Aorta (tissue), 5 donors: Measurements from ENCODE around the gene F2RL2. TPM values are rescaled to one million over a fixed set of nuclear protein-coding genes. Genes with fewer than 3 reads are reported as not detected.

Experiments used
- ATAC-seq: fragments of 200-7000 bp; cut with Tn5 transposase; one replicate; pipeline ENCODE4 v1.9.1; 2022; ENCODE audit warnings: moderate library complexity; ENCODE audit not compliant: low FRiP score
- DNase-seq, 2 donors: peaks; one replicate each; pipeline ENCODE4 v3.0.0-alpha.2; 2020
- H3K27ac ChIP-seq, 2 donors: one replicate each; pipeline ENCODE4 v1.5.1; 2013; ENCODE audit warnings: low read length in 2 of 2, mild to moderate bottlenecking in 2 of 2, moderate library complexity in 2 of 2, control low read depth in 1 of 2, inconsistent platforms in 1 of 2, low read depth in 1 of 2
- H3K27me3 ChIP-seq, 2 donors: one replicate each; pipeline ENCODE4 v1.6.1; 2013; ENCODE audit warnings: control low read depth in 1 of 2, low read length in 1 of 2, mild to moderate bottlenecking in 1 of 2, moderate library complexity in 1 of 2; ENCODE audit not compliant: insufficient read depth in 2 of 2, control insufficient read depth in 1 of 2
- H3K36me3 ChIP-seq, 2 donors: one replicate each; pipeline ENCODE4 v1.6.1; 2013; ENCODE audit warnings: control low read depth in 1 of 2, low read length in 1 of 2, mild to moderate bottlenecking in 1 of 2; ENCODE audit not compliant: insufficient read depth in 2 of 2, control insufficient read depth in 1 of 2
- H3K4me1 ChIP-seq, 2 donors: one replicate each; pipeline ENCODE4 v1.6.1; 2013; ENCODE audit warnings: low read length in 2 of 2, control low read depth in 1 of 2, mild to moderate bottlenecking in 1 of 2, moderate library complexity in 1 of 2; ENCODE audit not compliant: insufficient read depth in 2 of 2, control insufficient read depth in 1 of 2
- H3K4me3 ChIP-seq, 2 donors: one replicate each; pipeline ENCODE4 v1.5.1; 2013; ENCODE audit warnings: low read length in 2 of 2, control low read depth in 1 of 2, mild to moderate bottlenecking in 1 of 2
- H3K9me3 ChIP-seq: one replicate; pipeline ENCODE4 v1.6.1; 2013; ENCODE audit warnings: mild to moderate bottlenecking, low read length; ENCODE audit not compliant: control insufficient read depth
- WGBS, 2 donors: extraction: QIAGEN DNeasy Blood & Tissue Kit; methylation state at CpG; one replicate each; pipeline ENCODE4 v1.1.7; 2013; 5-methylcytosine and 5-hydroxymethylcytosine counted together
- intact Hi-C, 2 donors: fragments of 100-400 bp; cut with DNase I; formaldehyde crosslinking; loops; one replicate each; pipeline versions ENCODE4 v1.14.2 to v1.15.0; 2022
- polyA plus RNA-seq, 2 donors: library from polyadenylated mRNA; stranded (reverse); fragments of 200-250 nt; gene quantifications; one replicate each; pipeline ENCODE4 v1.2.3, GENCODE V29; 2013
- total RNA-seq, 2 donors: library from RNA; stranded (reverse); fragmentation: NEBNext Ultra II Directional; extraction: Animal tissue kit (Norgen Biotek cat#: 25700); gene quantifications; one replicate each; pipeline ENCODE4 v1.2.1, GENCODE V29; 2021
- donor health status: healthy with polysubstance abuse.
- donor health status: Bipolar disorder and iron deficiency.
- donor health status: DM: no; HTN: no; CAD: no.
- donor health status: DM: no; HTN: no; CAD: no.
- donor health status: DM: yes; HTN: yes; CAD: no.

F2RL2 gene
- total and polyA plus RNA-seq, 4 donors = 0.32 to 4.4 (median 0.50) TPM

DNA sequence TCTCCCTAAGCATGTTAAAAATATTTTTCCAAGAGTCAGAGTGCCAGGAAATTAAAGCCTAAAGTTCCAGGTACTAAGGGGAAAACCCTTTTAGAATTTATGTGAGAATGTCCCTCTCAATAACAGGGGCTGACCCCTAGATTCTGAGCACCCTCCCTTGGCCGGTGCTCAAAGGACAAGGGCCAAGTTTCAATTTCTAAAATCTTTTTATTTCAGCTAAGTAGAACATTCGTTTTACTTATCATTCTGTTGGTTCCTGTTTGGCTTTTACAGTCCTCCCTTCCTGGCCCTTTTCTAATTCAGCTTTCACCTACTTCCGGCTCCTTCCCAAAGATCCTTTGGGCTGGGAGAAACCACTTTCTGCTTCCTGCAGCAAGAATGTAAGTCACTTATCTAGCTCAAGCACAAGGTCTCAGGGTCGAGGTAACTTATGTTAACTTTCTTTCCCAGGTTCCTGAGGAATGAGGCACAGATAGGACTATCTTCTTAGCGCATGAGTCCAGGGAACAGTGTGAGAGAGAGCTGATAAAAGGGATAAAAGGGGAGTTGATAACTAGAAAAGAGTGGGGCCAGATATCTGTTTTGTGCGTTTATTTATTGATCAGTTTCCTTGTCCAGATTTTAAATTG lies 34.6 kb upstream of the F2RL2 start:
- ATAC-seq = no peak
- H3K36me3 ChIP-seq = no peaks in the 10 kb centered on the region
- H3K4me3 ChIP-seq = no peak overlapping the region
- no peak for DNase-seq
- no peak overlapping the region for H3K27ac ChIP-seq
- intact Hi-C loops = no loop called here
- no peaks in the 10 kb centered on the region for H3K27me3 ChIP-seq
- no peaks in the 10 kb centered on the region for H3K9me3 ChIP-seq
- WGBS, 2 donors = 44 to 60% methylated on average over 6 of the region's 6 CpGs
- no peaks in the 10 kb centered on the region for H3K4me1 ChIP-seq

- no peak for ATAC-seq
- no peak overlapping the region for H3K4me3 ChIP-seq
- no peaks in the 10 kb centered on the region for H3K36me3 ChIP-seq
- no peak overlapping the region for H3K27ac ChIP-seq
- intact Hi-C loops = no loop called here
- no peak for DNase-seq
- WGBS, 2 donors = 97 to 98% methylated on average over 3 of the region's 3 CpGs
- no peaks in the 10 kb centered on the region for H3K4me1 ChIP-seq
- no peaks in the 10 kb centered on the region for H3K9me3 ChIP-seq
- no peaks in the 10 kb centered on the region for H3K27me3 ChIP-seq
These were observed 33.9 kb upstream of the F2RL2 start for GRCh38 chr5:76657091-76657490.

DNA sequence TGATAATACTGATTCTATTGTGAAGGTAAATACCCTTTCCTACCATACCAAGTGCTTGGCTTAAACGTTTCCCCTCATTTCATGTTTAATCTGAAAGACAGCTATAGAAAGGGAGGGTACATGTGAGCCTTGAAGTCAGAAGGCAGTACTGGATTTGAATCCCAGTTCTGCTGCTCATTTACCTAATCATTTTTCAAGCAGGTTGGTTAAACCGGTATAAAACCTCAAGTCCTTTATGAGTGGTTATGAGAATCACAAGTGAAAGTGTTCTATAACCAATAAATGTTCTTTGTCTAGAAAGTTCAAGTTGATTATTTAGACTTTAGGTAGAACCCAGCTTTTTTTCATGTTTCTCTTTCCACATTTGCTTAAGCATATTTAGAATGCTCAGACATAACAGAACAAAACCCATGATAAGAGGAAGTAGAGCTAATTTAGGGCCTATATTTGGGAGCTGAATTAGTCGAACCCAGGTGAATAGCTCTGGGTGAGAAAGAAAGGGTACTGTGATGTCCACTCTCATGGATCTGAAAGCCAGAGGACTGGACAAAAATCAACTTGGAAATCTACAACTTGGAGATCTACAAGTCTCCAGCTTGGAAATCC lies 29.7 kb upstream of the F2RL2 start:
- Histone ChIP-seq H3K27ac (no peak overlapping the region), H3K4me1 (no peaks in the 10 kb centered on the region), H3K9me3 (peaks cover 6% of the 10 kb centered on the region), H3K36me3 (no peaks in the 10 kb centered on the region), H3K27me3 (no peaks in the 10 kb centered on the region), H3K4me3 (no peak overlapping the region)
- ATAC-seq (no peak), DNase-seq (no peak)
- intact Hi-C loops = no loop called here
- 78 to 86% methylated on average over 3 of the region's 3 CpGs for WGBS, 2 donors

DNA sequence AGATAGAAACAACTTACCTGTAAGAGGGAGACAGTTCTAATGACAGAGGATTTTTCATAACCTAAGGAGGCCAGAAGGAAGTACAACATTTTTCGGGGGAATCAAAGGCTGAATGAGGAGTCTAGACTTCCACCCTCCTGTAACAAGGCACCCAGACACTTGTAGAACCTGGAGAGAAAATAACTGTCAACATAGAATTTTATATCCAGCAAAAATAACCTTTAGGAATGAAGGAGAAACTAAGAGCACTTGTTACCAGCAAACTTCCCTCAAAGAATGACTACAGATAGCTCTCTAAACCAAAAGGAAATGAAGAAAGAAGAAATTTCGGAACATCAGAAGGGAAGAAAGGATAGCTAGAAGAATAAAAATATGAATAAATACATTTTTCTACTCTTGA lies 25.9 kb upstream of the F2RL2 start:
- H3K4me3 ChIP-seq = no peak overlapping the region
- intact Hi-C loops = no loop called here
- WGBS, 2 donors = 92 to 93% methylated on average over 2 of the region's 2 CpGs
- no peaks in the 10 kb centered on the region for H3K36me3 ChIP-seq
- H3K27me3 ChIP-seq = no peaks in the 10 kb centered on the region
- H3K4me1 ChIP-seq = no peaks in the 10 kb centered on the region
- DNase-seq (no peak), ATAC-seq (no peak)
- peaks cover 8% of the 10 kb centered on the region for H3K9me3 ChIP-seq
- H3K27ac ChIP-seq = no peak overlapping the region

GRCh38 chr5:76643371-76643770 lies 20.2 kb upstream of the F2RL2 start:
- H3K27ac ChIP-seq = no peak overlapping the region
- no peaks in the 10 kb centered on the region for H3K4me1 ChIP-seq
- no peak overlapping the region for H3K4me3 ChIP-seq
- DNase-seq (no peak), ATAC-seq (no peak)
- no peaks in the 10 kb centered on the region for H3K27me3 ChIP-seq
- H3K9me3 ChIP-seq = peaks cover 3% of the 10 kb centered on the region
- intact Hi-C loops = no loop called here
- no peaks in the 10 kb centered on the region for H3K36me3 ChIP-seq

DNA sequence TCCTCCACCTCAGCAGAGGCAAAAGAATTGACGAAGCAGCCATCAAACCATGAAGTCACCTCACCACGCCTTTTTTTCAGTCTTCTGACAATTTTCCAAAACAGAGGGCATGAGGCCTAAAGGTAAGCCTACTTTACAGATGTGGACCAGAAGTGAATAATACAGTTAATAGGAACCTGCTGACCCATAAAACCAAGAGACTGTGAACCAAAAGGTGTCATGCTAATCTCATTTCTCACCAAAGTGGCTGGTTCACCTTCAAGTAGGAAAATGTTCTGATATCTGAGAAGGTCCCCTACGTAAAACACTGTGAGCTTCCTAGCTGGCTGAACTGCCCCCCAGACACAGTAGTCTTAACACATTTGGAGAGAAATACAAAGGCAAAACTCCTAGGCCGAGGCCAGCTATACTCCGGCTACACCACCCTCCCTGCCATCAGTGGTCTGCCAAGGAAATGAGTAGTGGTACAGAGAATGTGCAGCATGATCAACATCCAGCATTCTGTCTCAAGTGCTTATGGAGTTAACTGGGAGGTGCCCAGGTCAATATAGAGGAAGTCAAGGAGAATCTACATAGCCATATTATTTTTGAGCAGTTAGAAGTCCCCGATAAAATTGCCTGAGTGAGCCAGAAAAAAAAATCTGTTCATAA lies 19.3 kb upstream of the F2RL2 start:
- WGBS, 2 donors = 74 to 79% methylated on average over 6 of the region's 6 CpGs
- DNase-seq (no peak), ATAC-seq (no peak)
- no peaks in the 10 kb centered on the region for H3K9me3 ChIP-seq
- no peaks in the 10 kb centered on the region for H3K36me3 ChIP-seq
- no peaks in the 10 kb centered on the region for H3K4me1 ChIP-seq
- no peak overlapping the region for H3K4me3 ChIP-seq
- no peak overlapping the region for H3K27ac ChIP-seq
- intact Hi-C loops = no loop called here
- no peaks in the 10 kb centered on the region for H3K27me3 ChIP-seq

- no peak for DNase-seq
- WGBS, 2 donors = 14 to 15% methylated on average over 1 of the region's 1 CpG
- Histone ChIP-seq H3K27me3 (no peaks in the 10 kb centered on the region), H3K27ac (no peak overlapping the region), H3K9me3 (no peaks in the 10 kb centered on the region), H3K36me3 (no peaks in the 10 kb centered on the region), H3K4me3 (no peak overlapping the region), H3K4me1 (no peaks in the 10 kb centered on the region)
- intact Hi-C loops = no loop called here
- no peak for ATAC-seq
These were observed 18.4 kb upstream of the F2RL2 start for GRCh38 chr5:76641514-76642120.

DNA sequence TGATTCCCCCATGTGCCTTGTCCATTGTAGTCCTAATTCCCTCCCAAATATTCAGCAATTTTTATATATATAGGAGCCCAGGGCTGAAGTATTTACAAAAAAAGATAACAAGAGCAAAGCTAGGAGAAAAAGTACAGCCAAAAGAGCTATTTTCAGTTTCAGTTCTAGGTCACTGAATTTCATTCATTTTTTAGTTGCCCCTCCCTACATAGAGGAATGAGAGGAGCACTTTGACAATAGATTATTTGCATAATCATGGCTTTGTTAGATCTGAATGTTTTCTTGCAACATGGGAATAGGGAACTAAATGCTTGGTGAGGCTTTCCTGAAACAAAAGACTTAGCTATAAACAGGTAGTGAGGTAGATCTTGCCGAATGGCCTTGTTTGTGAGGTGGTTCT lies 15.3 kb upstream of the F2RL2 start:
- ATAC-seq = no peak
- WGBS, 2 donors = 62 to 69% methylated on average over 1 of the region's 1 CpG
- DNase-seq = no peak
- H3K9me3 ChIP-seq = no peaks in the 10 kb centered on the region
- no peak overlapping the region for H3K4me3 ChIP-seq
- H3K4me1 ChIP-seq = no peaks in the 10 kb centered on the region
- H3K27ac ChIP-seq = no peak overlapping the region
- H3K27me3 ChIP-seq = no peaks in the 10 kb centered on the region
- no peaks in the 10 kb centered on the region for H3K36me3 ChIP-seq
- intact Hi-C loops = no loop called here

- WGBS, 2 donors = 79 to 91% methylated on average over 2 of the region's 2 CpGs
- ATAC-seq (no peak), DNase-seq (no peak)
- no peaks in the 10 kb centered on the region for H3K27me3 ChIP-seq
- no peaks in the 10 kb centered on the region for H3K9me3 ChIP-seq
- no peak overlapping the region for H3K27ac ChIP-seq
- H3K4me1 ChIP-seq = no peaks in the 10 kb centered on the region
- H3K4me3 ChIP-seq = no peak overlapping the region
- H3K36me3 ChIP-seq = no peaks in the 10 kb centered on the region
- intact Hi-C loops = no loop called here
These were observed 14.3 kb upstream of the F2RL2 start for GRCh38 chr5:76637490-76637889.
